Measurements from ENCODE around the gene REC8. TPM values are rescaled to one million over a fixed set of nuclear protein-coding genes. Genes with fewer than 3 reads are reported as not detected.

Gene REC8
- total RNA-seq, 4 donors from 2014 or later: 6.7 to 31.4 (median 16.3) TPM

DNA sequence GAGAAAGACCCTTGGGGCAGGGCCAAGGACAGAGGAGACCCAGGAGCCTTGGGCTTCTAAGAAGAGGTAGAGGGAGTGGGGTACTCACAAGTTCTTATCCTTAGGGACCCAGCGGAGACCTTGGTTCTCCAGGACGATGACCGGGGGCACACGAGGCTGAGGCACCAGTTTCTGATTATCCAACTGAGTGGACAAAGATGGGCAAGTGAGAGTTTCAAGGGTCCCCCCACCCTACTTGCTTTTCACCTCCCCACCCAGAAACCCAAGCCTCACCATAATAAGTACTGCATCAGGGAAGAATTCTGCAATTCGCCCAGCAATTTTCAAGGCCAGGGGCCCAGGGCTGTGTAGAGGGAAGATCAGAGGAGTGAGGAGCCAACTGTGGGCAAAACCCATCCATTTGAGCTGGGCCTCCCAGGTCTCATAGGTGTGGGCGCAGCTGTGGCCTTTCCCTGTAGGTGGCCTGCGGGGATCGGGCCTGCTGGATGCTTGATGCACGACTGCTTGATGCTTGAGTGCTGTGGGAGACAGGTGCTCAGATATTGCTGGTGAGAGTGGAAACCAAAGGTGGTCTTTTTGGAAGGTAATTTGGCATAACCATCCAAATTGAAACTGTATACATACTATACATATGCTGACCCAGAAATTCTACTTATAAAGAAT, 32.5 kb upstream of the REC8 start:
- DNase-seq (ENCODE audit: low spot score) (no peak), ATAC-seq (ENCODE audit: low FRiP score) (no peak)
- TF ChIP-seq CTCF (IDR thresholded peaks at IDR 0.05): no peak

DNA sequence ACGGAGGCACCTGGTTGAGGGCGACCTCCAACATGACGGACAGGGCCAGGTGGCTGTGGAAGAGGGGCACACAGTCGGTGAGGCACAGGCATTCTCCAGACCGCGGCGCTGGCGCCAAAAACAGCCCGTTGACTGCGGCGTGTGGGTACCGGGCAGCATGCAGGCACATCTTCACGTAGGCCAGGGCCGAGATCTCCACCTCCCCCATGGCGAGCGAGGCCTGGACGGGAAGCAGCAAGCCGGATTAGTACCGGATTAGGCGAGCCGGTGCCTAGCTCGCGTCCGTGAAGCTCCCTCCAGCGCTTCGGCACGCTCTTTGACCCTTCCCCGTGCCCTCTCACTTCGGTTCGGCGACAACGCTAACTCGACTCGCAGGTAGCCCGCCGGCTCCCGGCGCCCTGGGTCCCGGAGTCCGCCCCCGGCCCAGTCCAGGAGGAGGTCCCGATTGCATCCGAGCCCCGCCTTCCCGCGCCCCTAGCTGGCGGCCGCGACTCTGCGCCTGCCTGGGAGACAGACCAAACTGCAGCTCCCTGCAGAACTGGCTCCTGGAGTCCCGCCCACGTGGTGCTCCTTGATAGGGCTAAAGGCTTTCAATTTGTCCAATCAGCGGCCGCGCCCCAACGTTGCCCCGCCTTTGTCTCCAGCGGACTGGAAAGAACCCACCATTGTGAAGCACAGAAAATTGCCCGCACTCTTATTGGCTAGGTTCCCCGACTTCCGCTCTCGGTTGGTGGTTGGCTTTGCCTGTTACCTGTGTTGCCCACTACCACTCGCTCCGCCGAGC, 30.6 kb upstream of the REC8 start, which contains the start of gene EMC9:
EMC9 (minus strand) TSS at position 495 of the 784 bp plus-strand sequence; CDS start at position 208, 287 bp downstream.
- peak; percentile 97 for DNase-seq (ENCODE audit: low spot score)
- TF ChIP-seq CTCF (IDR thresholded peaks at IDR 0.05): peak in 1 of 3 donors; percentile 42
- ATAC-seq (ENCODE audit: low FRiP score): peak; percentile 94

DNA sequence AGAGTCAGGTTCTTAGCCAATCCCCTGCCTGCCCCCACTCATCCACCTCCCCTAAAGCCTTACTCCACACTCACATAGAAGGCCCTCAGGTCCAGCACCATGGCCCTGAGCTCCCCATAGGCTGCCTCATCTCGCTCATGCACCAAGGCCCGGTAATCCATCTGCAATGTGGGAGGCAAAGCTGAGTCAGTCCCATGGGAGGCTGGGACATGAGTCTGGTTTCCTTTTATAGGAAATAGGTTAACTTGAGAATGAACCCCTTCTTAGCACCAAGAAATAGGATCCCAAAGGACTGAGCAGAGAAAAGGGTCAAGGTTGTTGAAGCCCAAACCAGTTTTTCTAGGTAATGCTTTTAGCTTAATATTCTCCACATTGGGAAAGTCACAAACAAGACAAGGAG, 28.4 kb upstream of the REC8 start:
- no peak for DNase-seq (ENCODE audit: low spot score)
- no peak for TF ChIP-seq CTCF (IDR thresholded peaks at IDR 0.05)
- no peak for ATAC-seq (ENCODE audit: low FRiP score)

DNA sequence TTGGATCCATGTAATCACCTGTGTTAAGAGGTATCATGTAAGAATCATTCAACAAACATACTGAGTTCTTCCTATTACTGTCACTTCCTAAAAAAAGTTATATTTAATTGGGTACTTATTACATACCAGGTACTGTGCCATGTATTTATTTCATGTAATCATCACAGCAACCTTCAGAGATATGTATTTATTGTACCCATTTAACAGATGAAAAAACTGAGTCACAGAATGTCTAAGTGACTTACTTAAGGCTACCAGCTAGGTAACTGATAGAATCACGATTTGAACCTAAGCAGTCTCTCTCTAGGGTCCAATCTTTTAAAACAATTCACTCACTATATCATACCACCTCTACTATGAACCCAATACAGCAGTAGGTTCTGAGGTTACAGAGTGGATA, 27.4 kb upstream of the REC8 start:
- DNase-seq (ENCODE audit: low spot score) (no peak), ATAC-seq (ENCODE audit: low FRiP score) (no peak)
- no peak for TF ChIP-seq CTCF (IDR thresholded peaks at IDR 0.05)

DNA sequence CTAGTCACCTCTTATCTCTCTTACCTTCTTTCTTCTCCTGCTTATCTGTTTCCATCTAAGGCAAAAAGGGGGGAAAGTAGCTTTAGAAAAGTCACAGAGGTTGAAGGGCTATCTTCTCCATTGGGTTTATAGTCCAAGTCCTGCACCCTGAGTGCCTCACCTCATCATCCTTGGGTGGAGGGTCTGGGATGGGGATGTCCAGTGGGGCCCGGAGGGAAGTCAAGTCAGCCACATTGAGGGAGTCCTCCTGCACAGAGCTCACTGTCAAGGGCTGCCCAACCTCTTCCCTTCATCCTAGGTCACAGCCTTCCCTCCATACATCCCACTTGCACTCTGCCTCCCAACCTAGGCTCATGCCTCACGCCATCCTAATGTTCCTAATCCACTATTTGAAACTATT, 26.7 kb upstream of the REC8 start:
- ATAC-seq (ENCODE audit: low FRiP score) (no peak), DNase-seq (ENCODE audit: low spot score) (no peak)
- TF ChIP-seq CTCF (IDR thresholded peaks at IDR 0.05): no peak

GRCh38 chr14:24145690-24146452, 26.0 kb upstream of the REC8 start:
- no peak for TF ChIP-seq CTCF (IDR thresholded peaks at IDR 0.05)
- DNase-seq (ENCODE audit: low spot score) (no peak), ATAC-seq (ENCODE audit: low FRiP score) (peak; percentile 10)

Measured in omental fat pad (tissue), 4 donors.